Endothelial cell (in vitro differentiated cells): ENCODE measurements around the gene AWAT1. TPM values are rescaled to one million over a fixed set of nuclear protein-coding genes. Genes with fewer than 3 reads are reported as not detected.
"Not testable (repeated sequence)": the region's sequence is repeated elsewhere in the genome, so short reads cannot be mapped to it uniquely, and the experiment has no call there.

Experiments
- DNase-seq: peaks from one replicate; pipeline ENCODE4 v3.0.0; 2021; ENCODE audit warnings: low spot score
- H3K27ac Mint-ChIP-seq: one replicate; pipeline ENCODE4 v1.8.0; 2021; ENCODE audit warnings: mixed read lengths, inconsistent platforms; ENCODE audit not compliant: unreplicated experiment
- H3K27me3 Mint-ChIP-seq: one replicate; pipeline ENCODE4 v1.8.0; 2021; ENCODE audit warnings: mild to moderate bottlenecking, moderate library complexity, mixed read lengths, inconsistent platforms; ENCODE audit not compliant: unreplicated experiment
- H3K36me3 Mint-ChIP-seq: one replicate; pipeline ENCODE4 v1.8.0; 2021; ENCODE audit warnings: mild to moderate bottlenecking, low read depth, mixed read lengths, inconsistent platforms; ENCODE audit not compliant: unreplicated experiment
- H3K4me1 Mint-ChIP-seq: one replicate; pipeline ENCODE4 v1.8.0; 2021; ENCODE audit warnings: mild to moderate bottlenecking, mixed read lengths, inconsistent platforms; ENCODE audit not compliant: unreplicated experiment
- H3K4me3 Mint-ChIP-seq: one replicate; pipeline ENCODE4 v1.8.0; 2021; ENCODE audit warnings: mild to moderate bottlenecking, mixed read lengths, inconsistent platforms; ENCODE audit not compliant: unreplicated experiment
- H3K9me3 Mint-ChIP-seq: one replicate; pipeline ENCODE4 v1.8.0; 2021; ENCODE audit warnings: mixed read lengths, inconsistent platforms; ENCODE audit not compliant: unreplicated experiment
- total RNA-seq: library from RNA; stranded (reverse); fragmentation: NEBNext Ultra II Directional; extraction: Animal tissue kit (Norgen Biotek cat#: 25700); gene quantifications from one replicate; pipeline ENCODE4 v1.2.1, GENCODE V29; 2021; ENCODE audit not compliant: unreplicated experiment
- TF ChIP-seq, protein P1 (sequence below): fragments of 200-600 bp; sonication (generic); IDR thresholded peaks from one replicate; pipeline ENCODE4 v1.5.0; 2021; ENCODE audit warnings: antibody characterized with exemption; ENCODE audit not compliant: unreplicated experiment

Gene AWAT1
- total RNA-seq, 1 donor from 2014 or later: not detected

DNA sequence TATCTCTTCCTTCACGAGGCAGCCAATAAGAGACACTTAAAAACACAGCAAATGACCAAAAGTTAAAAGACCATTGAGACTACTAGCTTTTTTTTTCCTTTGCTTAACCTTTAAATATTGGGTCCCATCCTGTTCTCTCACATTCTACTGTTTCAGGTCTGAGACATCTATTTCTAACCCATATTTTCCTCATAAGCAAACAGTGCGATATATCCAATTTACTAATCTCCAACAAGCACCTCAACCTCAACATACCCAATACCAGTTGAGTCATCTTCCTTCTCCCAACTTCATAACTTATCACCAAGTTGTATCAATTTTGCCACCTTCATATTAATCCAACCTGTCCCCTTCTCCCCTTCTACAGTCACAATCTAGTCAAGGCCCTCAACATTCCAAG lies 7.0 kb downstream of the AWAT1 start:
- Mint-ChIP-seq H3K4me3 (no peak overlapping the region), H3K27me3 (no peaks in the 10 kb centered on the region), H3K4me1 (peaks cover 3% of the 10 kb centered on the region), H3K27ac (no peak overlapping the region), H3K36me3 (no peaks in the 10 kb centered on the region), H3K9me3 (no peaks in the 10 kb centered on the region)
- TF ChIP-seq, protein P1, sequence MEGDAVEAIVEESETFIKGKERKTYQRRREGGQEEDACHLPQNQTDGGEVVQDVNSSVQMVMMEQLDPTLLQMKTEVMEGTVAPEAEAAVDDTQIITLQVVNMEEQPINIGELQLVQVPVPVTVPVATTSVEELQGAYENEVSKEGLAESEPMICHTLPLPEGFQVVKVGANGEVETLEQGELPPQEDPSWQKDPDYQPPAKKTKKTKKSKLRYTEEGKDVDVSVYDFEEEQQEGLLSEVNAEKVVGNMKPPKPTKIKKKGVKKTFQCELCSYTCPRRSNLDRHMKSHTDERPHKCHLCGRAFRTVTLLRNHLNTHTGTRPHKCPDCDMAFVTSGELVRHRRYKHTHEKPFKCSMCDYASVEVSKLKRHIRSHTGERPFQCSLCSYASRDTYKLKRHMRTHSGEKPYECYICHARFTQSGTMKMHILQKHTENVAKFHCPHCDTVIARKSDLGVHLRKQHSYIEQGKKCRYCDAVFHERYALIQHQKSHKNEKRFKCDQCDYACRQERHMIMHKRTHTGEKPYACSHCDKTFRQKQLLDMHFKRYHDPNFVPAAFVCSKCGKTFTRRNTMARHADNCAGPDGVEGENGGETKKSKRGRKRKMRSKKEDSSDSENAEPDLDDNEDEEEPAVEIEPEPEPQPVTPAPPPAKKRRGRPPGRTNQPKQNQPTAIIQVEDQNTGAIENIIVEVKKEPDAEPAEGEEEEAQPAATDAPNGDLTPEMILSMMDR: no peak
- DNase-seq: no peak

DNA sequence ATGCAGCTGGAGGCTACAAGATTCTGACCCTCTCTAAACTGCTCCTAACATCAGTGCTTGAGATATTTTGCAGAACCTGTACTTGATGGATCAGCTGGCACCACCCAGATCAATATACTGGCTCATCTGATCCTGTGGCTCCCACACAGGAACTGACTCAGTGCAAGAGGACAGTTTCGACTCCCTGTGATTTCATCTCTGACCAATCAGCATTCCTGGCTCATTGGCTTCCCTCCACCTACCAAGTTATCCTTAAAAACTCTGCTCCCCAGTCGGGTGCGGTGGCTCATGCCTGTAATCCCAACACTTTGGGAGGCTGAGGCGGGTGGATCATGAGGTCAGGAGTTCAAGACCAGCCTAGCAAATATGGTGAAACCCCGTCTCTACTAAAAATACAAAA lies 9.1 kb downstream of the AWAT1 start:
- not testable (repeated sequence) for H3K4me3 Mint-ChIP-seq, H3K27ac Mint-ChIP-seq, H3K36me3 Mint-ChIP-seq, H3K9me3 Mint-ChIP-seq, H3K27me3 Mint-ChIP-seq, DNase-seq, H3K4me1 Mint-ChIP-seq

DNA sequence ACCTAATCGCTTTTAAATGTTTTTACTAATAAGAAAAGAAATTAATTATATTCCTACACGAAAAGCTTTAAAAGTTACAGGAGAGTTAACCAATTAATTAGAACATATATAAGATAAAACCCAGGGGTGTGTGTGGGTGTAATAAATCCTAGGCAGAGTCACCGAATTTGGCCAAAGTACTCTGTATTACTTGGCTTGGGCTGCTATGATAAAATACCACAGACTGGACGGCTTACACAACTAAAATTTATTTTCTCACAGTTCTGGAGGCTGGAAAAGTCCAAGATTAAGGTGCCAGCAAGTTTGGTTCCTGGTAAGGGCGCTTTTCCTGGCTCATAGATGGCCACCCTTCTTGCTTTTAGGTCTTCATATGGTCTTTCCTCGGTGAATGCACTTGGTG lies 10.4 kb downstream of the AWAT1 start:
- H3K27me3 Mint-ChIP-seq: no peaks in the 10 kb centered on the region
- no peaks in the 10 kb centered on the region for H3K9me3 Mint-ChIP-seq
- TF ChIP-seq, protein P1: no peak
- no peaks in the 10 kb centered on the region for H3K4me1 Mint-ChIP-seq
- H3K4me3 Mint-ChIP-seq: no peak overlapping the region
- H3K27ac Mint-ChIP-seq: no peak overlapping the region
- H3K36me3 Mint-ChIP-seq: no peaks in the 10 kb centered on the region
- DNase-seq: no peak

DNA sequence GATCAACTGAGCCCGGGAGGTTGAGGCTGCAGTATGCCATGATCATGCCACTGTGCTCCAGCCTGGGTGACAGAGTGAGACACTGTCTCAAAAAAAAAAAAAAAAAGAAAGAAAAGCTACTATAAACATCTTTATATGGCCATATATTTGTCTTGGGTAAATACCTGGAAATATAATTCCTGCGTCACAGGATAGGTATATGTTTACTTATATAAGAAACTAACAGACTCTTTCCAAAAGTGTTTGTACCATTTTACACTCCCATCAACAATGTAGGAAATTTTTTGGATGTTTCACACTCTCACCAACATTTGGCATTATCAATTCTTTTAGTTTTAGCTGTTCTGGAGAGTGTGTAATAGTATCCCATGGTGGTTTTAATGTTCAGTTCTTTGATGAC lies 12.8 kb downstream of the AWAT1 start:
- Mint-ChIP-seq H3K9me3 (no peaks in the 10 kb centered on the region), H3K36me3 (no peaks in the 10 kb centered on the region), H3K4me3 (no peak overlapping the region), H3K27me3 (no peaks in the 10 kb centered on the region), H3K27ac (no peak overlapping the region), H3K4me1 (no peaks in the 10 kb centered on the region)
- TF ChIP-seq, protein P1: no peak
- DNase-seq: no peak

DNA sequence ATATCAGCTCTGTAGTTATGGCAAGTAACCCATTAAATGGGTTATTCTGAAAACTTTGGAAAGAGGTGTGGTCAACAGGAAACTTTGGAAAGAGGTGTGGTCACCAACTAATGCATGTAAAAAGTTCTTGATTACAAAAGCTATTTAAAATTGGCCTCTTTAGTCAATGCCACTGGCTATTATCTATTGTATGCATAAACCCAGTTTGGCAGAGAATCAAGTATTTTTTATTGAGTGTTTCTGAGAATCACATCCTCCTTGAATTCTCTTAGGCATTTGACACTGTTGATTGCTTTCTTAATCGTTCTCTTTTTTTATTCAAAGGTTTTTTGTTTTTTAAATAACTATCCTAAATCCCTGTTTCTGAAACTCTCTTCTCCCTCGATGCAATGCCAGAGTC lies 18.0 kb downstream of the AWAT1 start:
- no peak for DNase-seq
- H3K27ac Mint-ChIP-seq: no peak overlapping the region
- peaks cover 15% of the 10 kb centered on the region for H3K4me1 Mint-ChIP-seq
- no peak overlapping the region for H3K4me3 Mint-ChIP-seq
- TF ChIP-seq, protein P1: no peak
- peaks cover 1% of the 10 kb centered on the region for H3K27me3 Mint-ChIP-seq
- peaks cover 3% of the 10 kb centered on the region for H3K36me3 Mint-ChIP-seq
- no peaks in the 10 kb centered on the region for H3K9me3 Mint-ChIP-seq
